Measurements from ENCODE around the gene OR52N5.
A peak's percentile ranks its signal among the peaks of the same experiment; 100 is the strongest.

The OR52N5 gene

GRCh38 chr11:5749836-5750235 lies 33.3 kb downstream of the OR52N5 start:
- H3K4me3 ChIP-seq (ENCODE audit: low read length), result no peak overlapping the region
- DNase-seq (ENCODE audit: low read depth), result no peak
- TF ChIP-seq CTCF (conservative IDR thresholded peaks at IDR 0.05; ENCODE audit: low read depth, low read length), result no peak

GRCh38 chr11:5746614-5747013 lies 36.5 kb downstream of the OR52N5 start:
- no peak for TF ChIP-seq CTCF (conservative IDR thresholded peaks at IDR 0.05; ENCODE audit: low read depth, low read length)
- no peak overlapping the region for H3K4me3 ChIP-seq (ENCODE audit: low read length)
- DNase-seq (ENCODE audit: low read depth), result no peak

GRCh38 chr11:5738431-5738830 lies 44.7 kb downstream of the OR52N5 start:
- H3K4me3 ChIP-seq (ENCODE audit: low read length), result no peak overlapping the region
- no peak for TF ChIP-seq CTCF (conservative IDR thresholded peaks at IDR 0.05; ENCODE audit: low read depth, low read length)
- DNase-seq (ENCODE audit: low read depth), result no peak

- TF ChIP-seq CTCF (conservative IDR thresholded peaks at IDR 0.05; ENCODE audit: low read depth, low read length), result no peak
- DNase-seq (ENCODE audit: low read depth), result peak; percentile 24
- no peak overlapping the region for H3K4me3 ChIP-seq (ENCODE audit: low read length)
Measured at GRCh38 chr11:5737670-5738392, 45.3 kb downstream of the OR52N5 start.

- peak; percentile 51 for DNase-seq (ENCODE audit: low read depth)
- no peak for TF ChIP-seq CTCF (conservative IDR thresholded peaks at IDR 0.05; ENCODE audit: low read depth, low read length)
- no peak overlapping the region for H3K4me3 ChIP-seq (ENCODE audit: low read length)
Measured at GRCh38 chr11:5737091-5737490, 46.1 kb downstream of the OR52N5 start.

- H3K4me3 ChIP-seq (ENCODE audit: low read length), result no peak within 1 kb of the TSS
- DNase-seq (ENCODE audit: low read depth), result no peak
- no peak for TF ChIP-seq CTCF (conservative IDR thresholded peaks at IDR 0.05; ENCODE audit: low read depth, low read length)
Measured at GRCh38 chr11:5736396-5736795, 46.8 kb downstream of the OR52N5 start, which contains the start of gene OR56B1. OR56B1 (plus strand) TSS chr11:5736448; CDS start chr11:5736517, 69 bp downstream.

GRCh38 chr11:5727691-5728090 lies 55.5 kb downstream of the OR52N5 start:
- DNase-seq (ENCODE audit: low read depth), result no peak
- TF ChIP-seq CTCF (conservative IDR thresholded peaks at IDR 0.05; ENCODE audit: low read depth, low read length), result no peak

More at GRCh38 chr11:5727691-5728090, 55.5 kb downstream of the OR52N5 start:
- H3K4me3 ChIP-seq (ENCODE audit: low read length), result no peak overlapping the region
